GM12892 (cell line): ENCODE measurements around the gene GSTM1.

Experiments used
- DNase-seq: peaks from one replicate; pipeline ENCODE4 v3.0.0; 2011; ENCODE audit not compliant: insufficient read length
- FAIRE-seq: peaks from 2 replicates; lab custom pipeline; 2011; peaks lifted over from hg19 to GRCh38; lab: Jason Lieb, UNC
- POLR2A ChIP-seq: IDR thresholded peaks from 2 replicates; pipeline ENCODE4 v1.6.1; 2011; ENCODE audit warnings: low read depth, low read length, control low read depth
- POLR2AphosphoS5 ChIP-seq: IDR thresholded peaks from 2 replicates; pipeline ENCODE4 v1.6.1; 2011; ENCODE audit warnings: low read depth, low read length, control low read depth
- TAF1 ChIP-seq: IDR thresholded peaks from 2 replicates; pipeline ENCODE4 v1.6.1; 2011; ENCODE audit warnings: low read depth, mild to moderate bottlenecking, control low read depth, low read length, borderline replicate concordance

The GSTM1 gene

DNA sequence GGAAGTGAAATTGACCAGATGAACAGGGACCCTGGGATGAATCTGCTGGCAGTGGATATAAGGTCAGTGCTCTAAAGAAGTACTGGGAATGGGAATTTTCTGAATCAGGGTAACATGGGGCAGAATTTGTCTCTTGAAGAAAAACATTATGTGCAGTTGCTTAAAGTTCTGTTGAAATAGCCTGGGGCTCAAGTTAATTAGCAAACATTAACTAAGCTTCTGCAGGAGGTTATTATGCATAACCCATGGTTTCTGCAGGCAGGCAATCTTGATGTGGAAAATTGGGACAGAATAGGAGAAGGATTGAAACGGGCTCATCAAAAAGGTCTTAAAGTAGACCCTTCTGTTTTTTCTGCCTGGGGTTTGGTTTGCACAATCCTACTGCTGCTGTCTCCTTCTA lies 38.4 kb downstream of the GSTM1 start:
- DNase-seq (no peak), FAIRE-seq (no peak)
- no peak for TF ChIP-seq POLR2AphosphoS5

DNA sequence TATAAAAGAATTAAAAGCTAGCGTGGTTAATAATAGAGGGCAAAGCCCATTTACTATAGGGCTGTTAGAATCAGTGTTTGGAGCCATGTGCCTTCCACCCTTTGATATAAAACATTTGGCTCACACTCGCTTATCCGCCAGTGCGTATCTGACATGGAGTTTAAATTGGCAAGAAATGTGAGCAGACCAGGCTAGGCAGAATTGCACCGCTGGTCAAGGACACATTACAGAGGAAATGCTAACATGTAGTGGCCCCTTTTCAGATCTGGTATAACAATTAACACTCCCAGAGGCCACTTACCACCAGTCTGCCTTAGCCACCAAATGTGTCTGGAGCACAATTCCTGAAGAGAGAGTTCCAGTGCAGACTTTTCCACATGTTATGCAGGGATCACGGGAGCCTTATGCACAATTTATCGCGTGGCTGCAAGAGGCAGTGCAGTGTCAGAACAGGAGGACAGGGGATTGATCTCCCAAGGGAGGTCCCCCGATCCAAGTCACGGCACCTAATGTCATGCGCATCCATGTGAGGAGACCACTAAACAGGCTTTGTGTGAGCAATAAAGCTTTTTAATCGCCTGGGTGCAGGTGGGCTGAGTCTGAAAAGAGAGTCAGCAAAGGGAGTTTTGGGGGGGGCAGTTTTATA lies 39.2 kb downstream of the GSTM1 start:
- FAIRE-seq (no peak), DNase-seq (no peak)
- no peak for TF ChIP-seq POLR2A
- TF ChIP-seq TAF1 = no peak
- TF ChIP-seq POLR2AphosphoS5 = no peak

DNA sequence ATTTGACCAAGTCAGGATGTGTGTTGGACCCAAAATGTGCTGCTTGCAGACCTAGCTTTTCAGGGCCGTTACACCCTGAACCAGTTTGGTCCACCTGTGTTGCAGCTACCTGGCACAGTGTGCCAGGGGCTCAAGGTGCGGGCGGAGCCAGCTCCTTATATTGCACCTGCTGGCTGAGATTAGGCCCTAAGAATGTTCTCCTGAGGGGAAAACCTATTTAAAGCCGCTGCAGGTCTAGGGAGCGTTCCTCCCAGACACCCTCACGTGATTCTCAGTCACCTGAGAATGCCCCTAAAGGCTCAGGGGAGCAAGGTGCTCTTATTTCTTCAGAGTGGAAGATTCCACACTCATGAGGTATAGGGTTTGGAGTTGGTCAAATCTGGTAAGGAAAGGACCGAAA lies 41.3 kb downstream of the GSTM1 start:
- FAIRE-seq = no peak
- TF ChIP-seq TAF1 (no peak), POLR2A (no peak), POLR2AphosphoS5 (no peak)
- no peak for DNase-seq

DNA sequence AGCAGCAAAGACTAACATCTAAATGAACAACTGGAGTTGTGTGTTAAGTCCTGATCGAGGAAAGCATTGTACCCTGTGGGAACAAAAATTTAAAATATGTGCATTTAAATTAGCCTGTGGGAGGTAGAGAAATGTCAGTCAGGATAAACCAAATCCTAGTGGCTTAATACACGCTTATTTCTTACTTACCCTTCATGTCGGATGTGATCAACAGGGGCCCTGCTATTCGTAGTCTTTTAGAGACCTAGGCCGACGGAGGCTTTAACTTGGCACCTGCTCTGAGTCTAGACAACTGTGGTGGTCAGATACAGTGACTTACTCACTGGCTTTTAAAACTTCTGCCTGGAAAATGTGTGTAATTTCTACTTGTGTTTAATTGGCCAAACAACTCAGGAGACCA lies 43.0 kb downstream of the GSTM1 start:
- no peak for TF ChIP-seq POLR2AphosphoS5
- DNase-seq = no peak
- no peak for FAIRE-seq

DNA sequence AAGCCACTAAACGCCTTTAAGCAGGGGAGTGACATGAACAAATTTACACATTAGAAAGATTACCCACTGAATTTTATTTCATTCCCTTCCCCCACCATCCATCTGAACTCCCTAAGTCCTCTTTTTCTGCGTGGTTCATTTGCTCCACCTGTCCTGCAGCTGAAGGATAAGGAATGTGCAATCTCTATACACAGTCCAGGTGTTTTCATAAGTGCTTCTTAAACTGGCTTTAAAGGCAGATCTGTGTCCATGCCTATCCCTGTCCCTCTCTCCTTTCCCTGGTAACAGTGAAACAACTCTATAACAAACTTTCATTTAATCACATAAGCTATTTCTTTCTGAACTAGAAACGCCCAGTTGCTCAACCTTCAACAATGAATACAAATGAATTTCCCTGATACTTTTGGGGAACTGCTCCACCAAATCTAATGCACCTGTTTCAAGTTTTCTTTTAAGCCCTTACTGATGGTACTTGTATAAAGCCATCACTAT lies 44.8 kb downstream of the GSTM1 start:
- FAIRE-seq = no peak
- no peak for DNase-seq
- TF ChIP-seq POLR2AphosphoS5 (no peak), POLR2A (no peak), TAF1 (no peak)

DNA sequence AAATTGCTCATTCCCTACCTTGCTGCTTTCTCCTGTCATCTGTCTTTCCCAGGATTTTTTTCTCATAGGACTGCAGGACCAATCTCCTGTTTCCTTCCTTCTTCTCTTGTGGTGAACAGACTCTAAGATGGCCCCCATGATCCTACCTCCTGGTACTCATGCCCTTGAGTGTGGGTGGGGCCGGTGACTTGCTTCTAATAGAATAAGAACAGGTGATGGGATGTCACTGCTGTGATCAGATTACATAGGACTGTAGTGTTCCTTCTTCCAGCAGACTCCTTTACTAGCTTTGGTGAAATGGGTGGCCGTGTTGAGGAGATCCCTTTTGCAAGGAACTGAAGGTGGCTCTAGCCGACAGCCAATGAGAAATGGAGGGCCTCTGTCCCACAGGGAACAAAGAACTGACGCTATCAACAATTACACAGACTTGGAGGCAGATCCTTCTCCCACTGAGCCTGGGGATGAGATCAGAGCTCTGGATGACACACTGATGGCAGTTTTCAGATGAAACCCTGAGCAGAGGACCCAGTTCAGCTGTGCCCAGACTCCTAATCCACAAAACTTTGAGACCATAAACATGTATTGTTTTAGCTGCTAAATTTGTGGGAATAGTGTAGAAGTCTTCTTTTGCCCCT lies 45.7 kb downstream of the GSTM1 start:
- TF ChIP-seq POLR2AphosphoS5 = no peak
- TF ChIP-seq POLR2A = no peak
- no peak for TF ChIP-seq TAF1
- FAIRE-seq (no peak), DNase-seq (no peak)

DNA sequence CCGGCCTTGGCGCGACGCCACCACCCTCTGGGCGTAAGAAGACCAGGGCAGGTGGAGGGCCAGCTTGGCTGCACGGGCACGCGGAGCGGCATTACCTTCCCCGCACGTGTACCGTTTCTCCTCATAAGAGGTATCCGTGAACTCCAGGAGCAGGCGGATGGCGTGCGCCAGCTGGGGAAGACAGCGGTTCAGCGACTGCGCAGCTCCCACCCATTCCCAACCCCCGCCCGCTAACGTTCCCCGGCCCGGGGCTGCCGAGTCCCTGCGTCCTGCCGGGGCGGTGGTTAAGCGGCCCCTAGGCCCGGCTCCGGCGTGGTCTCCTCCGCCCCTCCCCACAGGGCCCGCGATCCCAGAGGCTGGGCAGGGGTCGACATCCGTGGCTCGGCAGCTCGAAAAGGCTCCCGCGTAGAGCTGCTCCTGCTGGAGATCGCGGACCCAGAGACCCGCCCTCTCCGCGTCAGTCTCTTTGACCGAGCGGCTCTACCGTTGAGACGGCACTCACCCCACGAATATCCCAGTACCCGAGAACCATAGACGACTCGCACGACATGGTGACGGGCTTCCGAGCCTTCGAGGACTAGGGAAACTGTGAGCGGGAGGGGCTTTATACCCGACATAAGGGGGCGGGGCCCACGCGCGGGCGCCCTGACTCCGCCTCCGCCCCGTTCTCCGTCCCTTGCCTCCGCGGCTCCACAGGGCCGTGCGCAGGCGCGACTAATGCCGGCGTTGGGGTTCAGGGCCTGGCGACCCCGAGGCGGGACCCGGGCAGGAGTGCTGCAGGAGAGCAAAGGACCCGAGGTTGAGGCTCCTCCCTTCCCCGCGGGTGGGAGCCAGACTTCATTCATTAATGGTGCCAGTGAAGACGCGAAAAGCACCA lies 52.4 kb downstream of the GSTM1 start:
- FAIRE-seq = no peak
- no peak for TF ChIP-seq TAF1
- TF ChIP-seq POLR2A = no peak
- TF ChIP-seq POLR2AphosphoS5 = no peak
- DNase-seq = peak; percentile 59

DNA sequence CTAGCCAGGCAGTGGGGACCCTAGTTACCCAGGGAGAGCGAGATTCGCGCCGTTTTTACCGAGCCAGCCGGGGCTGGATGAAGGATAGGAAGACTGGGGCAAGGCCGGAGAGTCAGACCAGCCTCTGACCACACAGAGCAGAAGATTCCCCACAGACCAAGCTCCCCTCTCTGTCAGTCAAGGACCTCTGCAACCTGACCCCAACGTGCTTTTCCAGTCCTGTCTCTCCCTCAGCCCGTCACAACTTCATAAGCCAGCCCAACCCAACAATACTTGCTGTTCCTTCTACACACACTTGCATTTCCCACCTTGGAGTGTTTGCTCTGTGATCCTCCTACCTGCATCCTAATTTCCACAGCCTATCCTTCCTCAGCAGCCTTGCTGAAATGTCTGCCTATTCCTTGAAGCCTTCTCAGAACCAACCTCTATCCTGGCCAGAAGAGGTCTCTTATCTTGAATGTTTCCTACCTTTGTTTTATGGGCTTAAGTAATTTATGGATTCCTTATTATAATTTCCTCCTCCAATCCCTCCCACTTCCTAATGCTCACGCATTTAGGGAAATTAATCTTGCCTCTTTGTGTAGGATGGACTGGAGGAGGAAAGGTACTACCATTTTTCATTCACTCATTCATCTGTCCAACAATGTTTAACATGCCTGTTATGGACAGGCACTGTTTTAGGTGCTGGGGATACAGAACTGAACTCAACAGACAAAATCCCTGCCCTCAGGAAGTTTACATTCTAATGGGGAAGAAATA lies 53.2 kb downstream of the GSTM1 start, which contains the start of gene GSTM3:
TSS of gene GSTM3 (minus strand) at position 424 of the 759 bp plus-strand sequence. CDS start 751 bp downstream, outside the sequence.
- FAIRE-seq = no peak
- no peak for TF ChIP-seq POLR2A
- no peak for TF ChIP-seq TAF1
- TF ChIP-seq POLR2AphosphoS5 = no peak
- DNase-seq = no peak
